HuH-7.5 (cell line): ENCODE results near the gene EPHA2.
"Not testable (repeated sequence)": the region's sequence is repeated elsewhere in the genome, so short reads cannot be mapped to it uniquely, and the experiment has no call there.

Source experiments
- DNase-seq: peaks from one replicate; pipeline ENCODE4 v3.0.0; 2011; ENCODE audit warnings: low spot score

EPHA2 gene

GRCh38 chr1:16119504-16119903 is 36.4 kb downstream of the EPHA2 start:
- DNase-seq: no peak

- no peak for DNase-seq
These were observed 37.2 kb downstream of the EPHA2 start for GRCh38 chr1:16118706-16119105.

- DNase-seq: no peak
These were observed 37.9 kb downstream of the EPHA2 start for GRCh38 chr1:16117936-16118335.

GRCh38 chr1:16117369-16117768 is 38.5 kb downstream of the EPHA2 start:
- DNase-seq: no peak

GRCh38 chr1:16116625-16117024 is 39.2 kb downstream of the EPHA2 start:
- no peak for DNase-seq

- DNase-seq: no peak
These were observed 39.9 kb downstream of the EPHA2 start for GRCh38 chr1:16116002-16116401.

- no peak for DNase-seq
These were observed 40.3 kb downstream of the EPHA2 start for GRCh38 chr1:16115468-16115983.

- DNase-seq: no peak
These were observed 41.1 kb downstream of the EPHA2 start for GRCh38 chr1:16114527-16115467.

- peak; percentile 69 for DNase-seq
These were observed 43.0 kb downstream of the EPHA2 start for GRCh38 chr1:16112596-16113555.

- DNase-seq: no peak
These were observed 43.9 kb downstream of the EPHA2 start for GRCh38 chr1:16111771-16112595.

GRCh38 chr1:16110884-16111283 is 45.0 kb downstream of the EPHA2 start:
- no peak for DNase-seq

- no peak for DNase-seq
These were observed 45.4 kb downstream of the EPHA2 start for GRCh38 chr1:16110456-16110855.

GRCh38 chr1:16109571-16109970 is 46.3 kb downstream of the EPHA2 start:
- no peak for DNase-seq

GRCh38 chr1:16107039-16107438 is 48.8 kb downstream of the EPHA2 start:
- DNase-seq: not testable (repeated sequence)

GRCh38 chr1:16101623-16102022 is 54.2 kb downstream of the EPHA2 start:
- DNase-seq: no peak

- DNase-seq: no peak
These were observed 56.5 kb downstream of the EPHA2 start for GRCh38 chr1:16099412-16099811.

GRCh38 chr1:16095447-16095846 is 60.4 kb downstream of the EPHA2 start:
- DNase-seq: no peak

- no peak for DNase-seq
These were observed 61.3 kb downstream of the EPHA2 start for GRCh38 chr1:16094453-16095158.

GRCh38 chr1:16093611-16094010 is 62.3 kb downstream of the EPHA2 start:
- DNase-seq: no peak

GRCh38 chr1:16092923-16093511 is 62.9 kb downstream of the EPHA2 start:
- no peak for DNase-seq
